IMR-90 (cell line): ENCODE results near the gene PAX8. TPM values are rescaled to one million over a fixed set of nuclear protein-coding genes. Genes with fewer than 3 reads are reported as not detected.

Source experiments
- ATAC-seq: fragments of 200-7000 bp; cut with Tn5 transposase; 2 replicates; pipeline ENCODE4 v1.9.1; 2020; ENCODE audit warnings: low read depth, mild to moderate bottlenecking, moderate library complexity
- BruUV-seq: library from RNA; stranded (reverse); fragments of 400-500 nt; replicated peaks from 2 replicates; lab custom pipeline; 2021; lab: Mats Ljungman, UMichigan
- CTCF ChIA-PET: fragments of 300-600 bp; formaldehyde crosslinking; extraction: SDS; loops from one replicate; lab custom pipeline; 2021; ENCODE audit warnings: antibody characterized with exemption; lab: Yijun Ruan, JAX
- POLR2A ChIA-PET: fragments of 300-600 bp; sonication (Branson Sonifier 250); formaldehyde crosslinking; loops from one replicate; lab custom pipeline; 2022; ENCODE audit warnings: antibody characterized with exemption; ENCODE audit not compliant: unreplicated experiment; lab: Charles Lee
- DNase-seq: peaks from one replicate; pipeline ENCODE4 v3.0.0; 2013
- H2AFZ ChIP-seq: replicated peaks from 2 replicates; pipeline ENCODE3; 2013; ENCODE audit warnings: low read length, mild to moderate bottlenecking; ENCODE audit not compliant: poor library complexity
- H2AK5ac ChIP-seq: 2 replicates; pipeline ENCODE4 v1.6.1; 2013; ENCODE audit warnings: low read depth, low read length, inconsistent platforms
- H2AK9ac ChIP-seq: replicated peaks from 2 replicates; pipeline ENCODE3; 2013; ENCODE audit warnings: mild to moderate bottlenecking, low read depth, low read length, moderate library complexity; ENCODE audit not compliant: poor library complexity
- H2BK120ac ChIP-seq: 2 replicates; pipeline ENCODE4 v1.6.1; 2013; ENCODE audit warnings: low read depth, low read length, inconsistent platforms
- H2BK15ac ChIP-seq: 3 replicates; pipeline ENCODE4 v1.6.1; 2013; ENCODE audit warnings: low read depth, low read length, inconsistent platforms
- H2BK20ac ChIP-seq: 2 replicates; pipeline ENCODE4 v1.6.1; 2013; ENCODE audit warnings: low read depth, mild to moderate bottlenecking, inconsistent platforms, low read length, moderate library complexity
- H2BK5ac ChIP-seq: 2 replicates; pipeline ENCODE4 v1.6.1; 2013; ENCODE audit warnings: mild to moderate bottlenecking, low read depth, low read length, inconsistent platforms; ENCODE audit not compliant: poor library complexity, severe bottlenecking
- H3K14ac ChIP-seq: replicated peaks from 2 replicates; pipeline ENCODE4 v1.6.1; 2013; ENCODE audit warnings: low read depth, low read length, inconsistent platforms
- H3K18ac ChIP-seq: 2 replicates; pipeline ENCODE4 v1.6.1; 2013; ENCODE audit warnings: low read depth, low read length, control low read depth
- H3K23ac ChIP-seq: 2 replicates; pipeline ENCODE4 v1.6.1; 2013; ENCODE audit warnings: low read depth, low read length, inconsistent platforms
- H3K27ac ChIP-seq: 2 replicates; pipeline ENCODE4 v1.5.1; 2013; ENCODE audit warnings: mild to moderate bottlenecking, control low read depth, low read length; ENCODE audit not compliant: insufficient read depth
- H3K27me3 ChIP-seq: 2 replicates; pipeline ENCODE4 v1.6.1; 2013; ENCODE audit warnings: low read length; ENCODE audit not compliant: control insufficient read depth, insufficient read depth
- H3K36me3 ChIP-seq: 2 replicates; pipeline ENCODE4 v1.6.1; 2013; ENCODE audit warnings: low read length, mixed read lengths; ENCODE audit not compliant: control insufficient read depth, insufficient read depth
- H3K4ac ChIP-seq: 2 replicates; pipeline ENCODE4 v1.6.1; 2013; ENCODE audit warnings: low read depth, low read length, inconsistent platforms
- H3K4me1 ChIP-seq: 2 replicates; pipeline ENCODE4 v1.6.1; 2013; ENCODE audit warnings: low read length, mixed read lengths; ENCODE audit not compliant: control insufficient read depth, insufficient read depth
- H3K4me2 ChIP-seq: 2 replicates; pipeline ENCODE4 v1.6.1; 2013; ENCODE audit warnings: low read depth, mild to moderate bottlenecking, control low read depth, low read length, moderate library complexity
- H3K4me3 ChIP-seq: 2 replicates; pipeline ENCODE4 v1.5.1; 2013; ENCODE audit warnings: low read depth, mild to moderate bottlenecking, control low read depth, low read length, moderate library complexity; ENCODE audit not compliant: insufficient read depth
- H3K56ac ChIP-seq: 2 replicates; pipeline ENCODE4 v1.6.1; 2013; ENCODE audit warnings: low read length, inconsistent platforms; ENCODE audit not compliant: insufficient read depth; ENCODE audit errors: extremely low read depth
- H3K79me1 ChIP-seq, 2 experiments: 2 replicates each; pipeline ENCODE4 v1.6.1; 2013; ENCODE audit warnings: low read length in 2 of 2, inconsistent platforms in 1 of 2, low read depth in 1 of 2
- H3K9ac ChIP-seq: 2 replicates; pipeline ENCODE4 v1.6.1; 2013; ENCODE audit warnings: low read depth, low read length, control low read depth
- H3K9me1 ChIP-seq: 2 replicates; pipeline ENCODE4 v1.6.1; 2013; ENCODE audit warnings: low read length, inconsistent platforms; ENCODE audit not compliant: insufficient read depth
- H3K9me3 ChIP-seq: 2 replicates; pipeline ENCODE4 v1.6.1; 2013; ENCODE audit warnings: low read length; ENCODE audit not compliant: control insufficient read depth, insufficient read depth
- H4K20me1 ChIP-seq: 2 replicates; pipeline ENCODE4 v1.6.1; 2013; ENCODE audit warnings: low read length, inconsistent platforms; ENCODE audit not compliant: insufficient read depth
- H4K5ac ChIP-seq: 2 replicates; pipeline ENCODE4 v1.6.1; 2013; ENCODE audit warnings: mild to moderate bottlenecking, low read depth, low read length, control low read depth
- H4K8ac ChIP-seq, 2 experiments: 2 replicates each; pipeline ENCODE4 v1.6.1; 2013; ENCODE audit warnings: low read depth in 2 of 2, low read length in 2 of 2, control low read depth in 1 of 2, inconsistent platforms in 1 of 2
- H4K91ac ChIP-seq: 2 replicates; pipeline ENCODE4 v1.6.1; 2013; ENCODE audit warnings: low read depth, low read length, inconsistent platforms; ENCODE audit not compliant: insufficient read depth
- CEBPB ChIP-seq: IDR thresholded peaks from 2 replicates; pipeline ENCODE4 v1.6.1; 2012; ENCODE audit warnings: low read depth, low read length, improper control_type of control experiment
- CHD1 ChIP-seq: IDR thresholded peaks from 2 replicates; pipeline ENCODE4 v1.6.1; 2012; ENCODE audit warnings: low read depth, low read length, improper control_type of control experiment
- FOS ChIP-seq: fragments of 150-350 bp; IDR thresholded peaks from 2 replicates; pipeline ENCODE4 v1.6.1; 2016; ENCODE audit warnings: low read depth, low read length
- MAFK ChIP-seq: IDR thresholded peaks from 2 replicates; pipeline ENCODE4 v1.6.1; 2012; ENCODE audit warnings: low read depth, low read length, improper control_type of control experiment
- MXI1 ChIP-seq: IDR thresholded peaks from 2 replicates; pipeline ENCODE4 v1.6.1; 2012; ENCODE audit warnings: low read depth, mild to moderate bottlenecking, low read length, moderate library complexity, borderline replicate concordance
- POLR2A ChIP-seq: IDR thresholded peaks from 2 replicates; pipeline ENCODE4 v1.6.1; 2012; ENCODE audit warnings: mild to moderate bottlenecking, low read depth, low read length
- RFX5 ChIP-seq: IDR thresholded peaks from 2 replicates; pipeline ENCODE4 v1.8.0; 2012; ENCODE audit warnings: low read depth, mild to moderate bottlenecking, low read length, moderate library complexity
- SMC3 ChIP-seq: fragments of 150-350 bp; IDR thresholded peaks from 2 replicates; pipeline ENCODE4 v1.6.1; 2016; ENCODE audit warnings: low read depth, mild to moderate bottlenecking, antibody characterized with exemption, low read length, moderate library complexity
- WGBS, 2 experiments: methylation state at CpG; one replicate each; pipeline versions ENCODE4 v1.1.5 to v1.1.7; 2013; ENCODE audit warnings: missing lambda C conversion rate in 2 of 2; ENCODE audit not compliant: insufficient read length in 1 of 2; ENCODE audit errors: extremely low coverage in 2 of 2; 5-methylcytosine and 5-hydroxymethylcytosine counted together
- dilution Hi-C: fragments of 300-500 bp; cut with HindIII; formaldehyde crosslinking; loops from one replicate; pipeline ENCODE4 v1.14.3; 2018; ENCODE audit warnings: low sequenced_read_pairs; ENCODE audit not compliant: unreplicated experiment
- in situ Hi-C: fragments of 300-500 bp; cut with MboI; formaldehyde crosslinking; loops from 3 replicates; pipeline ENCODE4 v1.14.3; 2019; ENCODE audit warnings: low sequenced_read_pairs, inconsistent platforms, mixed read lengths
- intact Hi-C: fragments of 100-400 bp; cut with micrococcal nuclease; formaldehyde crosslinking; loops from 2 replicates; pipeline ENCODE4 v1.10.0; 2022
- polyA plus RNA-seq, 3 experiments: library from polyadenylated mRNA; depleted of rRNA; stranded (reverse); fragments of >200 nt; gene quantifications; 2 replicates each; pipeline ENCODE4 v1.2.3, GENCODE V29; 2012; ENCODE audit warnings: low replicate concordance in 1 of 3
- total RNA-seq: library from RNA; depleted of rRNA; stranded (reverse); fragments of >200 nt; gene quantifications from 2 replicates; pipeline ENCODE4 v1.2.3, GENCODE V29; 2012
- TF ChIP-seq, protein P1 (sequence below): fragments of 150-350 bp; IDR thresholded peaks from 2 replicates; pipeline ENCODE4 v1.6.1; 2017; ENCODE audit warnings: mild to moderate bottlenecking, antibody characterized with exemption, low read length, low read depth

The PAX8 gene
- total and polyA plus RNA-seq, 2 of the 4 experiments (the other 2 are of a cell fraction) = 0.18 to 1.5 TPM

DNA sequence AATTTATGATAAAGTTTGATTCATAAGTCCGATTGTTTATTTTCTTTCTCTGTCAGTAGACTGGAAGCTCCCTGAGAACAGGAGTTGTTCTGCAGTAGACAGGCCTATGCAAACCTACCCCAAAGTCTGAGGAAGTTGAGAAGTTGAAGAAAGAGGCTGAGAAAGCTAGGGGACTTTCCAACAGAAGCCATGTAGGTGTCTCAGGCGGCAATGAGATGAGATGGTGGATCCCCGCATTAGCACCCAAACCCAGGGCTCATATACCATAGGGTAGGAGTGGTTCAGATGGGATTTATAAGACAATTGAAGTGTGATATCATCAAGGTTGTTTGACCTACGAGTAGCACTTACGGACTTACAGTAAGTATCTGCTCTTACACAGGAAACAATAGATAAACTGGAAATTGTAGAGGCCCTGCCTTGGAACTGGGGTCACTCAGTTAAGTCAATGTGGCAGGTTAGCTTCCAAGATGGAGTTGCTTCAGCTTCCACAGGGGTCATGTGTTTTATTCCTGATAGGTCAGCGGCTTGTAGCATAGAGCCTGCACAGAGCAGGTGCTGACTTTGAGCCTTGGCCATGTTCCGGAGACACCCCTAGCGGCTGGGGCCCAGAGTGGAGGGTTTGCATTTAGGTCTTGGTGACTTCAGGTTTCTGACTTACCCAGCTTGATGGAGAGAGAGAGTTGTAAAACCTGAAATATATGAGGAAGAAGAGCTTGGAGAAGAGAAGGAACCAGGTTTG lies 107.2 kb downstream of the PAX8 start:
- TF ChIP-seq MAFK (no peak), SMC3 (no peak), FOS (no peak), CHD1 (no peak), RFX5 (no peak), CEBPB (no peak), POLR2A (no peak), MXI1 (no peak)
- TF ChIP-seq, protein P1, sequence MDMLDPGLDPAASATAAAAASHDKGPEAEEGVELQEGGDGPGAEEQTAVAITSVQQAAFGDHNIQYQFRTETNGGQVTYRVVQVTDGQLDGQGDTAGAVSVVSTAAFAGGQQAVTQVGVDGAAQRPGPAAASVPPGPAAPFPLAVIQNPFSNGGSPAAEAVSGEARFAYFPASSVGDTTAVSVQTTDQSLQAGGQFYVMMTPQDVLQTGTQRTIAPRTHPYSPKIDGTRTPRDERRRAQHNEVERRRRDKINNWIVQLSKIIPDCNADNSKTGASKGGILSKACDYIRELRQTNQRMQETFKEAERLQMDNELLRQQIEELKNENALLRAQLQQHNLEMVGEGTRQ = no peak
- POLR2A ChIA-PET = no interaction called here

More for the DNA sequence above, 107.2 kb downstream of the PAX8 start:
- Histone ChIP-seq H2AK9ac (no peak overlapping the region), H3K36me3 (no peaks in the 10 kb centered on the region), H3K79me1 (no peaks in the 10 kb centered on the region), H3K18ac (no peak overlapping the region), H4K5ac (no peak overlapping the region), H3K4ac (no peak overlapping the region), H3K27me3 (peaks cover 17% of the 10 kb centered on the region), H2BK20ac (no peak overlapping the region), H2BK120ac (no peak overlapping the region), H3K4me1 (no peaks in the 10 kb centered on the region), H3K4me2 (no peak overlapping the region), H3K14ac (no peak overlapping the region), H4K91ac (no peak overlapping the region), H3K9ac (no peak overlapping the region), H2AK5ac (no peak overlapping the region), H3K9me3 (no peaks in the 10 kb centered on the region), H3K27ac (no peak overlapping the region), H3K23ac (no peak overlapping the region), H3K56ac (no peak overlapping the region), H2AFZ (no peak overlapping the region), H4K8ac (no peak overlapping the region), H4K20me1 (no peaks in the 10 kb centered on the region), H3K9me1 (no peaks in the 10 kb centered on the region), H2BK5ac (no peak overlapping the region), H3K4me3 (no peak overlapping the region), H2BK15ac (no peak overlapping the region)
- intact Hi-C loops (no loop called here), in situ Hi-C loops (no loop called here), dilution Hi-C loops (no loop called here)
- CTCF ChIA-PET = interaction anchor here (0.6 kb wide), 1 partner anchor 33 kb away, joined by 8 read pairs; no protein-coding TSS in a partner anchor
- ATAC-seq (no peak), DNase-seq (no peak)
- 82% methylated on average over 3 of the region's 8 CpGs; no CpG with 5 or more reads in 1 of the 2 experiments for WGBS, 2 experiments
- no TSS peak for BruUV-seq
